Endothelial cell of umbilical vein (primary cell): ENCODE measurements around the gene DPH6. TPM values are rescaled to one million over a fixed set of nuclear protein-coding genes. Genes with fewer than 3 reads are reported as not detected.

Experiments
- BruUV-seq: library from RNA; stranded (reverse); fragments of 400-500 nt; replicated peaks from 2 replicates; lab custom pipeline; 2021; lab: Mats Ljungman, UMichigan
- CTCF ChIA-PET: fragments of 300-600, 350-600 bp; sonication (Branson Sonifier 250); formaldehyde crosslinking; loops from one replicate; lab custom pipeline; 2021; ENCODE audit warnings: antibody characterized with exemption, inconsistent platforms; lab: Charles Lee
- POLR2A ChIA-PET: fragments of 300-600, 350-600 bp; sonication (Branson Sonifier 250); formaldehyde crosslinking; loops from one replicate; lab custom pipeline; 2021; ENCODE audit warnings: antibody characterized with exemption, inconsistent platforms; lab: Charles Lee
- DNase-seq: peaks from one replicate; pipeline ENCODE4 v3.0.0-alpha.2; 2011; ENCODE audit warnings: low read depth, low spot score
- FAIRE-seq: peaks from 2 replicates; lab custom pipeline; 2011; peaks lifted over from hg19 to GRCh38; lab: Jason Lieb, UNC
- H2AFZ ChIP-seq: 2 replicates; pipeline ENCODE4 v1.6.0; 2012; ENCODE audit warnings: low read depth, low read length, control low read depth, inconsistent platforms
- H3K27ac ChIP-seq: 2 replicates; pipeline ENCODE4 v1.5.1; 2011; ENCODE audit warnings: low read depth, mild to moderate bottlenecking, control low read depth, low read length, moderate library complexity; ENCODE audit not compliant: insufficient read depth
- H3K27me3 ChIP-seq, 2 experiments: 2 replicates each; pipeline versions ENCODE4 v1.6.0 to v1.6.1; 2011; ENCODE audit warnings: low read length in 2 of 2, mixed read lengths in 1 of 2; ENCODE audit not compliant: control insufficient read depth in 2 of 2, insufficient read depth in 2 of 2
- H3K36me3 ChIP-seq, 2 experiments: 2 replicates in 1 of 2; 3 replicates in 1 of 2; pipeline ENCODE4 v1.5.1; 2011; ENCODE audit warnings: low read length in 2 of 2, mild to moderate bottlenecking in 1 of 2, moderate library complexity in 1 of 2; ENCODE audit not compliant: control insufficient read depth in 2 of 2, insufficient read depth in 2 of 2; ENCODE audit errors: extremely low read depth in 1 of 2
- H3K4me1 ChIP-seq: 3 replicates; pipeline ENCODE4 v1.5.1; 2011; ENCODE audit warnings: mild to moderate bottlenecking, low read length; ENCODE audit not compliant: control insufficient read depth, insufficient read depth; ENCODE audit errors: extremely low read depth
- H3K4me2 ChIP-seq: 2 replicates; pipeline ENCODE4 v1.6.1; 2011; ENCODE audit warnings: low read length, control low read depth, mixed read lengths; ENCODE audit not compliant: insufficient read depth
- H3K4me3 ChIP-seq, 3 experiments: fragments of 200-600 bp in 1 of 3; sonication (generic), shearing (Covaris generic) in 1 of 3; replicated peaks in 1 of 3; 2 replicates each; pipeline ENCODE4 v1.5.1; 2011 to 2016; ENCODE audit warnings: control low read depth in 3 of 3, low read length in 3 of 3, mild to moderate bottlenecking in 2 of 3, inconsistent platforms in 1 of 3, low read depth in 1 of 3, moderate library complexity in 1 of 3; ENCODE audit not compliant: insufficient read depth in 1 of 3
- H3K79me2 ChIP-seq: 2 replicates; pipeline ENCODE4 v1.6.0; 2012; ENCODE audit warnings: low read length, inconsistent platforms; ENCODE audit not compliant: control insufficient read depth, insufficient read depth
- H3K9ac ChIP-seq: replicated peaks from 2 replicates; pipeline ENCODE3; 2011; ENCODE audit warnings: low read length, control low read depth; ENCODE audit not compliant: insufficient read depth; ENCODE audit errors: extremely low read depth
- H3K9me1 ChIP-seq: replicated peaks from 3 replicates; pipeline ENCODE4 v1.6.0; 2011; ENCODE audit warnings: mild to moderate bottlenecking, low read length; ENCODE audit not compliant: control insufficient read depth, insufficient read depth; ENCODE audit errors: extremely low read depth
- H3K9me3 ChIP-seq: replicated peaks from 2 replicates; pipeline ENCODE4 v1.5.1; 2012; ENCODE audit warnings: low read length, inconsistent platforms; ENCODE audit not compliant: control insufficient read depth, insufficient read depth
- H4K20me1 ChIP-seq: replicated peaks from 2 replicates; pipeline ENCODE3; 2011; ENCODE audit warnings: mild to moderate bottlenecking, low read length; ENCODE audit not compliant: control insufficient read depth, insufficient read depth; ENCODE audit errors: extremely low read depth
- CTCF ChIP-seq, 2 donors: IDR thresholded peaks; 1 replicate in 1 of 2; 2 replicates in 1 of 2; pipeline ENCODE4 v1.5.1; 2011; ENCODE audit warnings: low read length in 2 of 2, mild to moderate bottlenecking in 2 of 2, moderate library complexity in 2 of 2, control low read depth in 1 of 2, inconsistent platforms in 1 of 2, low read depth in 1 of 2; ENCODE audit not compliant: insufficient read depth in 1 of 2; ENCODE audit errors: extremely low read depth in 1 of 2
- EZH2 ChIP-seq: IDR thresholded peaks from 2 replicates; pipeline ENCODE4 v1.6.1; 2012; ENCODE audit warnings: borderline replicate concordance, low read depth, mild to moderate bottlenecking, moderate library complexity, low read length, inconsistent platforms; ENCODE audit not compliant: severe bottlenecking
- FOS ChIP-seq: IDR thresholded peaks from 2 replicates; pipeline ENCODE4 v1.6.1; 2011; ENCODE audit warnings: mild to moderate bottlenecking, low read length, moderate library complexity, borderline replicate concordance; ENCODE audit not compliant: insufficient read depth
- GATA2 ChIP-seq: IDR thresholded peaks from 2 replicates; pipeline ENCODE4 v1.7.0; 2011; ENCODE audit warnings: low read depth, mild to moderate bottlenecking, moderate library complexity, mixed read lengths, low read length; ENCODE audit not compliant: insufficient read length, insufficient read depth
- JUN ChIP-seq: IDR thresholded peaks from 2 replicates; pipeline ENCODE4 v1.6.1; 2011; ENCODE audit warnings: borderline replicate concordance, low read depth; ENCODE audit not compliant: insufficient read length, insufficient read depth
- MAX ChIP-seq: IDR thresholded peaks from 2 replicates; pipeline ENCODE4 v1.6.1; 2011; ENCODE audit not compliant: insufficient read depth, insufficient read length
- MYC ChIP-seq: IDR thresholded peaks from one replicate; pipeline ENCODE4 v1.6.1; 2011; ENCODE audit warnings: mild to moderate bottlenecking, low read depth, low read length
- POLR2A ChIP-seq: IDR thresholded peaks from 2 replicates; pipeline ENCODE4 v1.6.1; 2012; ENCODE audit warnings: low read depth, mild to moderate bottlenecking, control low read depth, low read length
- POLR2AphosphoS5 ChIP-seq: IDR thresholded peaks from 2 replicates; pipeline ENCODE4 v1.6.1; 2012; ENCODE audit warnings: low read depth, mild to moderate bottlenecking, control low read depth, low read length, moderate library complexity; ENCODE audit not compliant: insufficient read depth
- dilution Hi-C: fragments of 300-500 bp; cut with MboI; formaldehyde crosslinking; loops from one replicate; pipeline ENCODE4 v1.15.0; 2019; ENCODE audit warnings: low sequenced_read_pairs; ENCODE audit not compliant: extremely low pct_ligation_motif_present
- intact Hi-C: fragments of 100-400 bp; cut with micrococcal nuclease; formaldehyde crosslinking; loops from one replicate; pipeline ENCODE4 v1.10.0; 2022
- polyA plus RNA-seq, 4 experiments: library from polyadenylated mRNA; depleted of rRNA in 3 of 4; stranded (reverse) in 3 of 4; unstranded in 1 of 4; fragments of >200 nt; gene quantifications; 2 replicates each; pipeline versions ENCODE4 v1.2.1 to v1.2.3, GENCODE V29; 2011 to 2012; ENCODE audit warnings: missing spikeins in 1 of 4
- total RNA-seq: library from RNA; stranded (reverse); gene quantifications from 2 replicates; pipeline ENCODE4 v1.2.3, GENCODE V29; 2021

The DPH6 gene
- total and polyA plus RNA-seq, 2 donors (not counting 3 experiments of a cell fraction or from before 2014, with no cell fraction given) = 4.6 to 10.1 TPM

GRCh38 chr15:35349916-35350315 is 196.0 kb downstream of the DPH6 start:
- Histone ChIP-seq H3K79me2 (no peaks in the 10 kb centered on the region), H3K9me1 (no peaks in the 10 kb centered on the region), H2AFZ (no peak overlapping the region), H3K4me2 (no peak overlapping the region), H3K9ac (no peak overlapping the region), H3K27ac (no peak overlapping the region), H4K20me1 (no peaks in the 10 kb centered on the region), H3K9me3 (no peaks in the 10 kb centered on the region), H3K4me3 (no peak overlapping the region), H3K36me3 (no peaks in the 10 kb centered on the region), H3K27me3 (no peaks in the 10 kb centered on the region), H3K4me1 (no peaks in the 10 kb centered on the region)
- DNase-seq = no peak
- TF ChIP-seq CTCF (IDR thresholded peaks at IDR 0.05; ENCODE audit: extremely low read depth in 1 of 2, insufficient read depth in 1 of 2, low read depth in 1 of 2, low read length in 2 of 2) (no peak), POLR2AphosphoS5 (no peak), FOS (no peak), GATA2 (no peak), JUN (no peak), MYC (no peak), POLR2A (no peak), EZH2 (no peak), MAX (no peak)
- intact Hi-C loops (no loop called here), dilution Hi-C loops (no loop called here)
- ChIA-PET POLR2A (interaction anchor here (0.6 kb wide), 1 partner anchor 349 kb away, joined by 4 read pairs; no protein-coding TSS in a partner anchor), CTCF (interaction anchor here (1.1 kb wide), 1 partner anchor 95 kb away, joined by 3 read pairs; no protein-coding TSS in a partner anchor)
- no peak for FAIRE-seq
- BruUV-seq = no TSS peak
